GM12891 (cell line): ENCODE measurements around the gene HNRNPC.

Experiments
- PAX5 ChIP-seq: IDR thresholded peaks from 2 replicates; pipeline ENCODE4 v1.6.1; 2011; ENCODE audit warnings: low read length, moderate library complexity, mild to moderate bottlenecking; ENCODE audit not compliant: insufficient read depth, severe bottlenecking
- POLR2A ChIP-seq: IDR thresholded peaks from 2 replicates; pipeline ENCODE4 v1.6.1; 2011; ENCODE audit warnings: low read depth, low read length, control low read depth
- POLR2AphosphoS5 ChIP-seq: IDR thresholded peaks from 2 replicates; pipeline ENCODE4 v1.6.1; 2011; ENCODE audit warnings: low read depth, low read length, control low read depth
- TAF1 ChIP-seq: IDR thresholded peaks from 2 replicates; pipeline ENCODE4 v1.6.1; 2011; ENCODE audit warnings: low read depth, low read length, control low read depth

DNA sequence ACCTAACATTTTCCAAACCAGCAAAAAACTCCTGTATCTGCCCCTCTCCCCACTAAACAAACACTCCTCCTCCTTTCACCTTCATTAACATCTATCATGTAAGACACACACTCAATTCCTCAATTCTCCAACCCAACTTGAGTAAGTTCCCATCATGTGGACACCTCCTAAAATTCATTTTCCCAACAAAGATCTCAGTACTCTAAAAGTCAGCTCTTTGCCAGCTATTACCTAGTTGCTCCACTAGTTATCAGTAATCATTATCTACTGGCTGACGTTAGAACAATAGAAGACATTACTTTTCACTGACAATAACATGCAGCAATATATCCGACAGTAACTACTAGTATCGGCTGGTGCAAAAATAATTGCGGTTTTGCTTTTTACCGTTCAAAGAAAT is 42.1 kb downstream of the HNRNPC start:
- no peak for TF ChIP-seq PAX5
- TF ChIP-seq POLR2A, result no peak
- no peak for TF ChIP-seq POLR2AphosphoS5
- no peak for TF ChIP-seq TAF1
